ENCODE data around the gene DCAF4.
A peak's percentile ranks its signal among the peaks of the same experiment; 100 is the strongest.

Gene DCAF4

DNA sequence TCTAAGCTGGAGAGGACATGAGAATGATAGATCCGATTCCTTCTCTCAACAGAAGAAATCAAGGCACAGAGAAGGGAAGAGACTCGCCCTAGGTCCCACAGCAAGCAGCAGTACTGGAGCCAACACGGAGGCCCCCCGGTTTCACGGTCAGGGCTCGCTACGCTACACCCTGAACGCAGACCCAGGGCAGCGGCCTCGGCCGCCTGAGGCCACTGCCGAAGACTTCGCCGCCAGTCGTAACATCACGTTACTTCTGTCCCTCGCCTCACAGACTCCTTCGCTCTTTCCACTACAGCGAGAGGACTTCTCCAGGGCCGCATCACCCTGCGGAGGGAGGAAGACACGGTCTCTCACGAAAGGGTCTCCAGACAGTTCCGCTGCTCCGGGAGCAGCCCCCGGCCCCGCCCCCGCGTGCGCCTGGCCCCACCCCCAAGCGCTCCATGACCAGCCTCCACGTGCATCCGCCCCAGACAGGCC is 411 bp upstream of the DCAF4 start:
- DNase-seq (ENCODE audit: low read depth in 1 of 2, low spot score in 1 of 2) = no peak
- no peak overlapping the region for H3K27ac ChIP-seq (replicated peaks)
- H3K4me3 ChIP-seq (replicated peaks; ENCODE audit: insufficient read depth, low read length) = peak overlapping the region; percentile 77
- H3K27me3 ChIP-seq (ENCODE audit: insufficient read depth, poor library complexity, severe bottlenecking) = no peaks in the 10 kb centered on the region
- TF ChIP-seq, protein P1, sequence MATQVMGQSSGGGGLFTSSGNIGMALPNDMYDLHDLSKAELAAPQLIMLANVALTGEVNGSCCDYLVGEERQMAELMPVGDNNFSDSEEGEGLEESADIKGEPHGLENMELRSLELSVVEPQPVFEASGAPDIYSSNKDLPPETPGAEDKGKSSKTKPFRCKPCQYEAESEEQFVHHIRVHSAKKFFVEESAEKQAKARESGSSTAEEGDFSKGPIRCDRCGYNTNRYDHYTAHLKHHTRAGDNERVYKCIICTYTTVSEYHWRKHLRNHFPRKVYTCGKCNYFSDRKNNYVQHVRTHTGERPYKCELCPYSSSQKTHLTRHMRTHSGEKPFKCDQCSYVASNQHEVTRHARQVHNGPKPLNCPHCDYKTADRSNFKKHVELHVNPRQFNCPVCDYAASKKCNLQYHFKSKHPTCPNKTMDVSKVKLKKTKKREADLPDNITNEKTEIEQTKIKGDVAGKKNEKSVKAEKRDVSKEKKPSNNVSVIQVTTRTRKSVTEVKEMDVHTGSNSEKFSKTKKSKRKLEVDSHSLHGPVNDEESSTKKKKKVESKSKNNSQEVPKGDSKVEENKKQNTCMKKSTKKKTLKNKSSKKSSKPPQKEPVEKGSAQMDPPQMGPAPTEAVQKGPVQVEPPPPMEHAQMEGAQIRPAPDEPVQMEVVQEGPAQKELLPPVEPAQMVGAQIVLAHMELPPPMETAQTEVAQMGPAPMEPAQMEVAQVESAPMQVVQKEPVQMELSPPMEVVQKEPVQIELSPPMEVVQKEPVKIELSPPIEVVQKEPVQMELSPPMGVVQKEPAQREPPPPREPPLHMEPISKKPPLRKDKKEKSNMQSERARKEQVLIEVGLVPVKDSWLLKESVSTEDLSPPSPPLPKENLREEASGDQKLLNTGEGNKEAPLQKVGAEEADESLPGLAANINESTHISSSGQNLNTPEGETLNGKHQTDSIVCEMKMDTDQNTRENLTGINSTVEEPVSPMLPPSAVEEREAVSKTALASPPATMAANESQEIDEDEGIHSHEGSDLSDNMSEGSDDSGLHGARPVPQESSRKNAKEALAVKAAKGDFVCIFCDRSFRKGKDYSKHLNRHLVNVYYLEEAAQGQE (IDR thresholded peaks at IDR 0.05; ENCODE audit: insufficient replicate concordance, low read depth) = no peak
- TF ChIP-seq POLR2AphosphoS5 (IDR thresholded peaks at IDR 0.05; ENCODE audit: low read depth) (no peak), GABPA (IDR thresholded peaks at IDR 0.05; ENCODE audit: low read depth) (no peak), SPI1 (IDR thresholded peaks at IDR 0.05; ENCODE audit: borderline replicate concordance, low read depth) (no peak)
- TF ChIP-seq, protein P2, sequence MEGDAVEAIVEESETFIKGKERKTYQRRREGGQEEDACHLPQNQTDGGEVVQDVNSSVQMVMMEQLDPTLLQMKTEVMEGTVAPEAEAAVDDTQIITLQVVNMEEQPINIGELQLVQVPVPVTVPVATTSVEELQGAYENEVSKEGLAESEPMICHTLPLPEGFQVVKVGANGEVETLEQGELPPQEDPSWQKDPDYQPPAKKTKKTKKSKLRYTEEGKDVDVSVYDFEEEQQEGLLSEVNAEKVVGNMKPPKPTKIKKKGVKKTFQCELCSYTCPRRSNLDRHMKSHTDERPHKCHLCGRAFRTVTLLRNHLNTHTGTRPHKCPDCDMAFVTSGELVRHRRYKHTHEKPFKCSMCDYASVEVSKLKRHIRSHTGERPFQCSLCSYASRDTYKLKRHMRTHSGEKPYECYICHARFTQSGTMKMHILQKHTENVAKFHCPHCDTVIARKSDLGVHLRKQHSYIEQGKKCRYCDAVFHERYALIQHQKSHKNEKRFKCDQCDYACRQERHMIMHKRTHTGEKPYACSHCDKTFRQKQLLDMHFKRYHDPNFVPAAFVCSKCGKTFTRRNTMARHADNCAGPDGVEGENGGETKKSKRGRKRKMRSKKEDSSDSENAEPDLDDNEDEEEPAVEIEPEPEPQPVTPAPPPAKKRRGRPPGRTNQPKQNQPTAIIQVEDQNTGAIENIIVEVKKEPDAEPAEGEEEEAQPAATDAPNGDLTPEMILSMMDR (IDR thresholded peaks at IDR 0.05; ENCODE audit: insufficient read depth, low read length) = no peak

DNA sequence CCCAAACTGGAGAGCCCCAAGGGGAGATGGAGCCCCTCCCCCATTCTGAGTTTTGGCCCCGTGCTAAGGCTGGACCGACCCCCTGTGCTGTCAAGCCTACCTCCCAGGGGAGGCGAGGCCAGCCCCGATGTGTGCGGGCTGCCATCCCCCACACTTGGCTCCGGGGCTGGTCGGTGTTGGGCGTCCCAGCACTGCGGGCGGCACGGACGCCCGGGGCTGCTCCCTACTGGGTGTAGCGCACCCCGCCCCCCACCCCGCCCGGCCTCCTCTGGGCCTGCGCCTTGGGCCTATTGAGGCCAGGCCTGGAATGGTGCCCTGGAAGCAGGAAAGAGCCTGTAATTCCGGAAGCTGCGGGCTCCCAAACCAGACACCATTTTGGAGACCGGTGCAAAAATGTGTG is 2.6 kb downstream of the DCAF4 start:
- H3K4me3 ChIP-seq (replicated peaks; ENCODE audit: insufficient read depth, low read length) = no peak overlapping the region
- TF ChIP-seq, protein P2 (IDR thresholded peaks at IDR 0.05; ENCODE audit: insufficient read depth, low read length) = no peak
- TF ChIP-seq, protein P1 (IDR thresholded peaks at IDR 0.05; ENCODE audit: insufficient replicate concordance, low read depth) = no peak
- TF ChIP-seq GABPA (IDR thresholded peaks at IDR 0.05; ENCODE audit: low read depth) (no peak), POLR2AphosphoS5 (IDR thresholded peaks at IDR 0.05; ENCODE audit: low read depth) (no peak), SPI1 (IDR thresholded peaks at IDR 0.05; ENCODE audit: borderline replicate concordance, low read depth) (no peak)
- H3K27ac ChIP-seq (replicated peaks) = no peak overlapping the region
- no peaks in the 10 kb centered on the region for H3K27me3 ChIP-seq (ENCODE audit: insufficient read depth, poor library complexity, severe bottlenecking)
- no peak for DNase-seq (ENCODE audit: low read depth in 1 of 2, low spot score in 1 of 2)

DNA sequence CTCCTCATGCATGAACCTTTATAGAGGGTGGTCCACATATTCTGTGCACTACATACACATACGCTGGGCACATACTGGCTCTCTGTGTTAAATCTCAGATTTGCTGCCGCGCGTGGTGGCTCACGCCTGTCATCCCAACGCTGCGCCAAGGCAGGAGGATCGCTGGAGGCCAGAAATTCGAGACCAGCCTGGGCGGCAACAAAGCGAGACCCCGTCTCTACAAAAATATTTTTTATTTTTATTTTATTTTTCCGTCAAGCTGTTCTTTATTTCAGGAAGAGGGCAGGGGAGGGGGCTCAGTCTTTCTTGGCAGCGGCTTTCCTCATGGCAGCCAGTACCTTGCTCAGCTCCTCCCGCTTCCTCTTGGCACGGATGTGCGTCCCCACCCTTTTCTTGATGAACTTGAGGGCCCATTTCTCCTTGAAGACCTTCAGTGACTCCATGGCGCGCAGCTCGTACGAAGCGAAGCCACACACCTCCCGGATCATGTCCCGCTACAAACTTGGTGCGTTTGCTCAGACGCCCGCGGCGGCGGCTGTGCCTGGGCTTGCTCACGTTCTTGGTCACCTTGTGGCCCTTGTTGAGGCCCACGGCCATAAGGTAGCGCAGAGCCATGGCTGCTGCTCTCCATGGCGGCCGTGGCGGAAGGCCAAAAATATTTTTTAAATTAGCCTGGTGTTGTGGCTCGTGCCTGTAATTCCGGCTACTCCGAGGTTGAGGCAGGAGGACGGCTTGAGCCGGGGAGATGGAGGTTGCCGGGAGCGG is 3.2 kb downstream of the DCAF4 start:
- no peak for TF ChIP-seq POLR2AphosphoS5 (IDR thresholded peaks at IDR 0.05; ENCODE audit: low read depth)
- TF ChIP-seq, protein P1 (IDR thresholded peaks at IDR 0.05; ENCODE audit: insufficient replicate concordance, low read depth) = no peak
- no peak for TF ChIP-seq SPI1 (IDR thresholded peaks at IDR 0.05; ENCODE audit: borderline replicate concordance, low read depth)
- TF ChIP-seq, protein P2 (IDR thresholded peaks at IDR 0.05; ENCODE audit: insufficient read depth, low read length) = no peak
- no peak for TF ChIP-seq GABPA (IDR thresholded peaks at IDR 0.05; ENCODE audit: low read depth)
- no peak for DNase-seq (ENCODE audit: low read depth in 1 of 2, low spot score in 1 of 2)
- H3K27ac ChIP-seq (replicated peaks) = no peak overlapping the region
- H3K4me3 ChIP-seq (replicated peaks; ENCODE audit: insufficient read depth, low read length) = no peak overlapping the region
- H3K27me3 ChIP-seq (ENCODE audit: insufficient read depth, poor library complexity, severe bottlenecking) = no peaks in the 10 kb centered on the region

Data from HL-60 (cell line).